Measurements from ENCODE around the gene AQR.
"Not testable (repeated sequence)": the region's sequence is repeated elsewhere in the genome, so short reads cannot be mapped to it uniquely, and the experiment has no call there.

The AQR gene

DNA sequence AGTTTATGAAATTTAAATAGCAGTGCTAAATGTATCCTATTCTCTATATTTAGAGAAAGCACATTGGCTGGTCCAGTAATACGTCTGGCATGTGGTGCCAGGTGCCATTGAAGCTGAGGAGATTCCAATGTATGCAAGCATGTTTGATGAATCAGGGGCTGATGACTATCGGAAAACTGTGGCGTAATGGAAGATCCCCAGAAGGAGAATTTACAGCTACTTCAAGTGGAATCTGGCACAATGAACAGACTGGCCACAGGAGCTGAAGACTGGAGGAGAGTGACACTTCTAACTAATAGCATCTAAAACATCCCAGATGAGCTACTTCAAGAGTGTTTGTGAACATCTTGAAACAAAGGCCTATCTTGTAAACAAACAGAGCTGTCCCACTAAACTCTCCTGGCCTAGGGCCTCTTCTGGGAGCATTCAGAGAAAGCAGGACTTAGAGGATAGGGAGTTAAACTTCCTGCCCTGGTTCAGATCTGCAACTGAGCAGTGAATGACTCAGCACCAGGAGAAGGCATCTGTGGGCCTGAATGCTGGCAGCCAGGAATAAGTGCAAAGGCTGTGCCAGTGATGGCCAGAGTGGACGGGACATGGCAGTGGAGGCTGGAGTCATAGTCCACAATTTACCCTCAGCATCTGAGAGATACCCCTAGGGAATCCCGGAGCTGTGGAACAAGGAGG, 159.0 kb downstream of the AQR start:
- H3K27me3 Mint-ChIP-seq: peaks cover 3% of the 10 kb centered on the region
- no peak overlapping the region for H3K27ac Mint-ChIP-seq
- peaks cover 17% of the 10 kb centered on the region for H3K9me3 Mint-ChIP-seq
- H3K36me3 Mint-ChIP-seq (ENCODE audit: low read depth): no peaks in the 10 kb centered on the region
- no peaks in the 10 kb centered on the region for H3K4me1 Mint-ChIP-seq (ENCODE audit: low read depth)
- intact Hi-C loops (cut with micrococcal nuclease): no loop called here
- H3K4me3 Mint-ChIP-seq: no peak overlapping the region

DNA sequence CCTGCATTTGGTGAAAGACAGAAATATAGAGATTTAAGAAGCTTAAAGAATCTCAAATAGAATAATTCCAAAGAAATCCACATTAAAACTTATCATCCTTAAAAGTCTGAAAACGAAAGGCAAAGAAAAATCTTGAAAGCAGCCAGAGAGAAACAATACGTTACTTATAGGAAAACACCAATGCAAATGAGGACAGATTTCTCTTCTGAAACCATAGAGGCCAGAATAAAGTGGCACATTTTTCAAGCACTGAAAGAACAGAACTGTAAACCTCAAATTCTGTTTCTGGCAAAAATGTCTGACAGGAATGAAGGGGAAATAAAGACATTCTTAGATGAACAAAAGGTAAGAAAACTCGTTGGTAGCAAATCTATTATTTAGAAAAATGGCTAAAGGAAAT, 160.4 kb downstream of the AQR start:
- intact Hi-C loops (cut with micrococcal nuclease): no loop called here
- H3K36me3 Mint-ChIP-seq (ENCODE audit: low read depth): no peaks in the 10 kb centered on the region
- peaks cover 1% of the 10 kb centered on the region for H3K27me3 Mint-ChIP-seq
- H3K9me3 Mint-ChIP-seq: peaks cover 17% of the 10 kb centered on the region
- no peak overlapping the region for H3K4me3 Mint-ChIP-seq
- no peaks in the 10 kb centered on the region for H3K4me1 Mint-ChIP-seq (ENCODE audit: low read depth)
- H3K27ac Mint-ChIP-seq: no peak overlapping the region

DNA sequence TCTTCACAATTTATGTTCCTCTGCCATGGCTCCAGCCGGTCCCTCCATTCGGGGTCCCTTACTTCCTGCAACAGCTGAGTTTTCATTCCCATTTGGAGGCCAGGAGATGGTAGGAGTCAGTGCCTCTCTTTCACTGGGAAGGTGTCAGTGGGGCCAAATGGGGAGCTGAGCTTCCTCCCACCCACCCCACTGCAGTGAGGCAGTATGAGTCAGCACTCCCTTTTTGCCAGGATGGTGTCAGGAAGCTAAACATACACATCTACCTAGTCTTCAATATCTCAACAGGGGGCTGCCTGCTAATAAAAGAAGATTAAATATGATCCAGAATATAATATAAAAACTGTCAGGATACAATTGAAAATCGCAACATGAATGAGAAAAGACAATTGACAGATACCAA, 161.5 kb downstream of the AQR start:
- Mint-ChIP-seq H3K4me1 (ENCODE audit: low read depth) (no peaks in the 10 kb centered on the region), H3K27ac (no peak overlapping the region), H3K36me3 (ENCODE audit: low read depth) (no peaks in the 10 kb centered on the region), H3K9me3 (peaks cover 17% of the 10 kb centered on the region), H3K4me3 (no peak overlapping the region), H3K27me3 (no peaks in the 10 kb centered on the region)
- intact Hi-C loops (cut with micrococcal nuclease): no loop called here

DNA sequence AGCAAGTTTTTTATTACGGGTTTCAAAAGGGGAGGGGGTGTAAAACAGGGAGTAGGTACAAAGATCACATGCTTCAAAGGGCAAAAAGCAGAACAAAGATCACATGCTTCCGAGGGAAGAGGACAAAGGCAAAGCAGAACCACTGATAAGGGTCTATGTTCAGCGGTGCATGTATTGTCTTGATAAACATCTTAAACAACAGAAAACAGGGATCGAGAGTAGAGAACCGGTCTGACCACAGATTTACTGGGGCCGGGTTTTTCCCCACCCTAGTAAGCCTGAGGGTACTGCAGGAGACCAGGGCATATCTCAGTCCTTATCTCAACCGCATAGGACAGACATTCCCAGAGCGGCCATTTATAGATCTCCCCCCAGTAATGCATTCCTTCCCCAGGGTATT, 162.3 kb downstream of the AQR start:
- H3K4me1 Mint-ChIP-seq (ENCODE audit: low read depth); intact Hi-C loops (cut with micrococcal nuclease): not testable (repeated sequence)

DNA sequence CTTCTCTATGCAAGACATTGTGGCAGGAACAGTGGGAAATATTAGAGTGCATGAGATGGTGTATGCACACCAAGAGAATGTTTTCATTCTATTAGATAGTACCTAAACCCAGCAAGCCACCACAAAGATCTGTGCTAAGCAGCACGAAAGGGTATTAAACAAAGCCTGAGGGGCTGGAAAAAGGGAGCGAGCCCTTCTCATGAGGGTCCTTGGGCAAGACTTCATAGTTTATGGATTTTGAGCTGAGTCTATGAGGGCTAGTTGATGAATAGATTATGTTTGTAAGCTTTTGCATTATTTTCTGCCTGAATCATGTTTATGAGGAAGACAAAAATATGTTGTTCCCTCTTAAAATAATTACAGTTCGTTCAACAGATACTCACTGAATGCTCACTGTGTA, 164.8 kb downstream of the AQR start:
- peaks cover 2% of the 10 kb centered on the region for H3K27me3 Mint-ChIP-seq
- H3K36me3 Mint-ChIP-seq (ENCODE audit: low read depth): no peaks in the 10 kb centered on the region
- intact Hi-C loops (cut with micrococcal nuclease): no loop called here
- no peak overlapping the region for H3K4me3 Mint-ChIP-seq
- H3K27ac Mint-ChIP-seq: no peak overlapping the region
- H3K9me3 Mint-ChIP-seq: peaks cover 17% of the 10 kb centered on the region
- no peaks in the 10 kb centered on the region for H3K4me1 Mint-ChIP-seq (ENCODE audit: low read depth)

More for the DNA sequence above, 162.3 kb downstream of the AQR start:
- H3K27ac Mint-ChIP-seq; H3K27me3 Mint-ChIP-seq; H3K36me3 Mint-ChIP-seq (ENCODE audit: low read depth); H3K4me3 Mint-ChIP-seq: not testable (repeated sequence)
- H3K9me3 Mint-ChIP-seq: peaks cover 17% of the 10 kb centered on the region

DNA sequence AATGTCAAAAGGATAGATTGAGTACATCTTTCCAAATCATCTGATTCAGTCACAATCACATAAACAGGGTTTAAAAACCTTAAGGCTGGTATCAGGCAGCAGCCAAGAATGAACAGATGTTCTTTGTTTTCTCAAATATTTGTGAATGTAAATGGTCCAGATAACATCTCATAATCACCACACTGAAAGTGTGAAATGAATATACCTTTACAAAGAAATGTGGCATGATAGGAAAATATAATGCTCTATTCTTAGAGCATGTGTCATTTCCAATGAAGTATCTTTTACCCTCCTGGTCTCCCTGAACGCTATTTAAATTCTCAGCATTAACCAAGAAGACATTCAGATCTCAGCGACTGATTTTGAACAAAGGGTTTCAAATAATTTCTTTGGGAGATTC, 165.4 kb downstream of the AQR start:
- intact Hi-C loops (cut with micrococcal nuclease): no loop called here
- Mint-ChIP-seq H3K9me3 (peaks cover 17% of the 10 kb centered on the region), H3K4me1 (ENCODE audit: low read depth) (no peaks in the 10 kb centered on the region), H3K4me3 (no peak overlapping the region), H3K36me3 (ENCODE audit: low read depth) (no peaks in the 10 kb centered on the region), H3K27me3 (peaks cover 5% of the 10 kb centered on the region), H3K27ac (no peak overlapping the region)

DNA sequence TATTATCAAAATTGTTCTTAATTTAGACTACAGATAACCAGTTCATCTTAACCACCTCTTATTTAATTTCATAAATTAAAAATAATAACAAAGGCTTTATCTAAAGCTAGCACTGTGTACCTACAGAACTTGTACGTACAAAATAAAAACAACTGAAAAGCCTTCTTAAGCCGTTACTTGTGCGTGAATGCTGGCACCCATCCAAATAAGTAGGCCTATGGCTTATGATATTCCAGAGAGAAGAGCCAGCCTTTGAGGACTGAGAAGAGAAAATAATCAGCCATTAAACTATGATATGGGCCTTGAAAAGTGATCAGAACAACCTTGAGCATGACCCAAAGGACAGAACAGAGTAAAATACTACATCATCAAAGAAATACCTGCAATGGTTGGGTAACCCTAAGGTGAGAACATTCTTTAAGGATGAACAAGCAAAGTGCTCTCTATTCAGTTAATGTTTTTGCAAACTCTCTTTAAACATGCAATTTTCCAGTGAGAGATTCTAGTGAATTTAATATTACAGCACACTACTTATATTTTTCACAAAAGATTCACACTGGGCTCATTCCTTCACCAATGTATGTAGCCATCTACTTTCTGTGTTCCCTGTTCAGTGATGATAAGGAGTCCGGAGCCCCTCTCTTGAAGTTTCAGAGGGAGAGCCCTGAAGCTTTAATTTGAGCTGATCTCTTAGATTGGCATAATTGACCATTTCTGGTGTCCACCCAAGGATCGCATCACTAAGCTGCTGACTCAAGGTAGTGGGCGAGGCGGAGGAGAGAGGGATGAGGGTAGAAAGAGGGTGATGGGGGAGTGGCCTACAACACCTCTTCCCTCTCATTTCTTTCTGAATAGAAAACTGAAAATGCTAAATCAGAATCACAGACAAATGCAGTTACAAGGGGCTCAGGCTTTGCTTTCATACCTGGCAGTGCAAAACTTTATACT, 166.5 kb downstream of the AQR start:
- intact Hi-C loops (cut with micrococcal nuclease): no loop called here
- no peaks in the 10 kb centered on the region for H3K36me3 Mint-ChIP-seq (ENCODE audit: low read depth)
- H3K4me1 Mint-ChIP-seq (ENCODE audit: low read depth): no peaks in the 10 kb centered on the region
- no peak overlapping the region for H3K27ac Mint-ChIP-seq
- H3K9me3 Mint-ChIP-seq: peaks cover 17% of the 10 kb centered on the region
- H3K4me3 Mint-ChIP-seq: no peak overlapping the region
- H3K27me3 Mint-ChIP-seq: peaks cover 6% of the 10 kb centered on the region

DNA sequence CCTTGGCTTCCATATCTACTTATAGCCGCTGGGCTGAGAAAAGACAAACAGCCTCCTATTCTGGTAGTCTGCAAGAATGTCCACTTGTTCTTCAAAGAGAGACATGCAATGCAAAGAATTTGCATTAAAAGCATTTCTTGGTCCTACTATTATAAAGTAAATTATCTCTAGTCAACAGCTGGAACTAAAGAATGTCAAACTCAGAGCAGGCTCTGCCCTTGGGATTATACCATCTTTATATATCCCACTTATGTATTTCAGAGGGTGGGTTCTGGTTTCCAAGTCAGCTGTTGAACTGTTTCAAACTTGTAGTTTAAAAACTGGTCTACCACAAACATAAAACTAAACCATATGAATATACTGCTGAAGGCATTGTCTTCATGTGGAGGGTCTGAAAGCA, 167.2 kb downstream of the AQR start:
- Mint-ChIP-seq H3K9me3 (peaks cover 14% of the 10 kb centered on the region), H3K4me1 (ENCODE audit: low read depth) (no peaks in the 10 kb centered on the region), H3K36me3 (ENCODE audit: low read depth) (no peaks in the 10 kb centered on the region), H3K4me3 (no peak overlapping the region), H3K27me3 (peaks cover 9% of the 10 kb centered on the region), H3K27ac (no peak overlapping the region)
- intact Hi-C loops (cut with micrococcal nuclease): no loop called here

Data from dendritic cell treated with granulocyte-macrophage colony-stimulating factor and Interleukin-4, amounts not matched to agents 40 ng/mL and 50 ng/mL, for 4 days (primary cell).